Esophagus squamous epithelium (tissue), 5 donors: Measurements from ENCODE around the gene SPRY1. TPM values are rescaled to one million over a fixed set of nuclear protein-coding genes. Genes with fewer than 3 reads are reported as not detected.

Source experiments
- DNase-seq: peaks from one replicate; lab custom pipeline; 2025; lab: John Stamatoyannopoulos, UW
- H3K27ac ChIP-seq, 4 donors: fragments of 200-600 bp; sonication (generic); one replicate each; pipeline ENCODE4 v1.5.1; 2016 to 2019; ENCODE audit warnings: mild to moderate bottlenecking in 1 of 4
- H3K27me3 ChIP-seq, 4 donors: fragments of 200-600 bp; sonication (generic); 1 replicate in 3 of 4; 2 replicates in 1 of 4; pipeline versions ENCODE4 v1.5.1 to v1.6.0; 2017 to 2021; ENCODE audit warnings: antibody characterized with exemption in 1 of 4
- H3K36me3 ChIP-seq, 3 donors: fragments of 200-600 bp; sonication (generic); one replicate each; pipeline ENCODE4 v1.5.1; 2016 to 2019
- H3K4me1 ChIP-seq, 3 donors: fragments of 200-600 bp; sonication (generic); one replicate each; pipeline ENCODE4 v1.5.1; 2017 to 2019
- H3K4me3 ChIP-seq, 4 donors: fragments of 200-600 bp; sonication (generic); 1 replicate in 3 of 4; 2 replicates in 1 of 4; pipeline ENCODE4 v1.5.1; 2016 to 2019; ENCODE audit warnings: mild to moderate bottlenecking in 2 of 4, moderate library complexity in 1 of 4
- H3K9me3 ChIP-seq, 3 donors: fragments of 200-600 bp; sonication (generic); one replicate each; pipeline ENCODE4 v1.5.1; 2016 to 2019
- POLR2A ChIP-seq, 4 donors: fragments of 450-650 bp; IDR thresholded peaks; one replicate each; pipeline ENCODE4 v1.6.1; 2017; ENCODE audit warnings: antibody characterized with exemption in 4 of 4, mild to moderate bottlenecking in 4 of 4, moderate library complexity in 3 of 4
- WGBS, 2 donors: methylation state at CpG; one replicate each; pipeline ENCODE4 v1.1.5; 2018; 5-methylcytosine and 5-hydroxymethylcytosine counted together
- intact Hi-C: fragments of 100-400 bp; cut with DNase I; formaldehyde crosslinking; loops from one replicate; pipeline ENCODE4 v1.15.0; 2022
- total RNA-seq, 4 donors: library from RNA; depleted of rRNA; stranded (reverse); fragments of >200 nt; gene quantifications; one replicate each; pipeline ENCODE4 v1.1.0, GENCODE V29; 2016
- TF ChIP-seq, protein P1 (sequence below), 6 experiments: fragments of 450-650 bp in 4 of 6; fragments of 200-600 bp in 2 of 6; sonication (generic) in 2 of 6; IDR thresholded peaks; one replicate each; pipeline ENCODE4 v1.5.1; 2016 to 2019; ENCODE audit warnings: antibody characterized with exemption in 6 of 6, mild to moderate bottlenecking in 4 of 6, moderate library complexity in 4 of 6
- donor health status: DM: yes; HTN: yes; CAD: no.

The SPRY1 gene
- total RNA-seq, 4 donors from 2014 or later = 14.2 to 60.3 (median 23.2) TPM

DNA sequence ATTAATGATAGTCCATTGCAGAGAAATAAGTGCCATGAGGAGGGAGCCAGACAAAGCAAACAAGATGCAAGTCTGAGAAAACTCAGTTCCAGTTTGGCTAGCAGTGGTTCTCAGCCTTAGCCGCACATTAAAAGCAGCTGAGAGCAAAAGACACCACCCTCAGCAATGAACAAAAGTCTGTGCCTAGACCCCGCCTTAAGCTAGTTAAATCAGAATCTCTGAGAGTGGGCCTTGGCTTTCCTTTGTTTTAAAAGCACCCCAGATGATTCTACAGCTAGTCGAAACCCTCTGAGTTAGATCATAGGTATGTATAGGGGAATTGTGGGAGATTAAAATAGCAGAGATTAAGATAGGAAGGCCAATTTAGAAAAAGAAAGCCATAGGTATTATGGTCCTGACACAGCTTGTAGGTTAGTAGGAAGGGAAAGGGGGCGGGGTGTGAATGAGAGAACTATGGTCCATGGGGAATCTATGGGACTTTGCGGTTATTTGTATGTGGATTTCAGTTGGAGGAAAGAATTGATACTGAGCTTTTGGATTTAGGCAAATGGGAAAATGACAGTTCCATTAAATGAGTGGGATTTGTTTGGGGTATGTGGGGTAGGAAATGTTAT is 12.0 kb downstream of the SPRY1 start:
- Histone ChIP-seq H3K4me3 (no peak overlapping the region), H3K27ac (peak overlapping the region in 1 of 4 donors; percentile 2), H3K27me3 (no peaks in the 10 kb centered on the region), H3K4me1 (peaks cover 0 to 44% (median 0%) of the 10 kb centered on the region in 3 donors), H3K36me3 (peaks cover 0 to 8% (median 0%) of the 10 kb centered on the region in 3 donors), H3K9me3 (no peaks in the 10 kb centered on the region)
- intact Hi-C loops = no loop called here
- WGBS, 2 donors = 80 to 83% methylated on average over 5 of the region's 5 CpGs
- DNase-seq = no peak
- no peak for TF ChIP-seq POLR2A (IDR thresholded peaks at IDR 0.05)
- TF ChIP-seq, protein P1, sequence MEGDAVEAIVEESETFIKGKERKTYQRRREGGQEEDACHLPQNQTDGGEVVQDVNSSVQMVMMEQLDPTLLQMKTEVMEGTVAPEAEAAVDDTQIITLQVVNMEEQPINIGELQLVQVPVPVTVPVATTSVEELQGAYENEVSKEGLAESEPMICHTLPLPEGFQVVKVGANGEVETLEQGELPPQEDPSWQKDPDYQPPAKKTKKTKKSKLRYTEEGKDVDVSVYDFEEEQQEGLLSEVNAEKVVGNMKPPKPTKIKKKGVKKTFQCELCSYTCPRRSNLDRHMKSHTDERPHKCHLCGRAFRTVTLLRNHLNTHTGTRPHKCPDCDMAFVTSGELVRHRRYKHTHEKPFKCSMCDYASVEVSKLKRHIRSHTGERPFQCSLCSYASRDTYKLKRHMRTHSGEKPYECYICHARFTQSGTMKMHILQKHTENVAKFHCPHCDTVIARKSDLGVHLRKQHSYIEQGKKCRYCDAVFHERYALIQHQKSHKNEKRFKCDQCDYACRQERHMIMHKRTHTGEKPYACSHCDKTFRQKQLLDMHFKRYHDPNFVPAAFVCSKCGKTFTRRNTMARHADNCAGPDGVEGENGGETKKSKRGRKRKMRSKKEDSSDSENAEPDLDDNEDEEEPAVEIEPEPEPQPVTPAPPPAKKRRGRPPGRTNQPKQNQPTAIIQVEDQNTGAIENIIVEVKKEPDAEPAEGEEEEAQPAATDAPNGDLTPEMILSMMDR (IDR thresholded peaks at IDR 0.05) = no peak

DNA sequence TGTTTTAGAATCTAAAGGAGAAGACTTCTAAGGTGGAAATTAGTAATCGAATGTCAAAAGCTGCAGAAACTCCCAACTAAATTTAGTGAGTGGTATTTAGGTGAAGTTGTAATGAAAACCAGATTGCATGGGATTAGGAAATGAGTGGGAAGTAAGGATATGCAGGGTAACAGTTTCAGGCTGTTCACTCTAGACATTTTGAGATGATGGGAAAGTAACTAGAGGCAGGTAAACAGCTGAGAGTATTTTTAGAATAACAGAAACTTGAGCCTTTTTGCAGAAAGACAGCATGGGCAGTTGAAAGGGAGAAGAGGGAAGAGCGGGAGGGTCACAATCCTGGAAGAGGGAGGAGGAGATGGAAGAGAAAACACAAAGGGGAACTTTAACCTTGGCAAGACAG is 12.7 kb downstream of the SPRY1 start:
- Histone ChIP-seq H3K4me1 (peaks cover 0 to 36% (median 0%) of the 10 kb centered on the region in 3 donors), H3K27ac (peak overlapping the region in 1 of 4 donors; percentile 2), H3K27me3 (no peaks in the 10 kb centered on the region), H3K4me3 (no peak overlapping the region), H3K9me3 (no peaks in the 10 kb centered on the region), H3K36me3 (peaks cover 0 to under 1% (median 0%) of the 10 kb centered on the region in 3 donors)
- TF ChIP-seq, protein P1 (IDR thresholded peaks at IDR 0.05) = no peak
- TF ChIP-seq POLR2A (IDR thresholded peaks at IDR 0.05) = no peak
- no peak for DNase-seq
- intact Hi-C loops = no loop called here
- WGBS, 2 donors = 81 to 85% methylated on average over 2 of the region's 2 CpGs

DNA sequence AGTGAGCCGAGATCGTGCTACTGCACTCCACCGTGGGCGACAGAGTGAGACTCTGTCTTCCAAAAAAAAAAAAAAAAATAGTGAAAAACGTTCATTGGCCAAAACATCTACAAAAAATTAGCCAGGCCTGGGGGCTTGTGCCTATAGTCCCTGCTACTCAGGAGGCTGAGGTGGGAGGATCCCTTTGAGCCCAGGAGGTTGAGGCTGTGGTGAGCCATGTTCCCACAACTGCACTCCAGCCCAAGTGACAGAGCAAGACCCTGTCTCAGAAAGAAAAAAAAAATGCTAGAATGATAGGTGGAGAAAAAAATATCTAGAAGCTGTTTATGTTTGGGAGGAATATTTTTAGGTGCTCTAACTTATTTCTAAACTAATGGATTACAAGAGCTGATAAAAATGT is 14.9 kb downstream of the SPRY1 start:
- H3K27ac ChIP-seq = no peak overlapping the region
- no peaks in the 10 kb centered on the region for H3K9me3 ChIP-seq
- H3K27me3 ChIP-seq = no peaks in the 10 kb centered on the region
- 75 to 87% methylated on average over 5 of the region's 5 CpGs for WGBS, 2 donors
- peaks cover 0 to 32% (median 0%) of the 10 kb centered on the region in 3 donors for H3K4me1 ChIP-seq
- no peak for TF ChIP-seq POLR2A (IDR thresholded peaks at IDR 0.05)
- TF ChIP-seq, protein P1 (IDR thresholded peaks at IDR 0.05) = no peak
- intact Hi-C loops = no loop called here
- H3K4me3 ChIP-seq = no peak overlapping the region
- DNase-seq = no peak
- no peaks in the 10 kb centered on the region for H3K36me3 ChIP-seq

DNA sequence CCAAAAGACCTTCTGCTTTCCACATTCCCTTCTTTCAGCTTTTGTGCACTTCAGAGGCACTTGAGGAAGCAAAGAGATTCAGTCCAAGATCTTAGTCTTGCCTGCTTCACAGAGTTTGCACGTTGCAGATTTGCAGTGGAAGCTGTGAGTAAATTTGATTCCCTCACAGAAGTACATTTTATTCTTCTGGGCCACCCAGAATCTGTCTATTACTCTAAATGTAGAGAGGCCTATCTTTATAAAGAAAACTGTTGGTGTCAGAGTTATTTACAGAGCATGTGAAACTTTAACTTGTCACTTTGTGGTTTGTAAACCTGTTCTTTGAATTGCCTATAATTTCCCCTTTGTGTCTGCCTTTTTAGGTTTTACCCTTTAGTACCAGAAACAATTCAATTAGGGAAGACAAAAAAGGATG is 15.5 kb downstream of the SPRY1 start:
- TF ChIP-seq POLR2A (IDR thresholded peaks at IDR 0.05) = no peak
- TF ChIP-seq, protein P1 (IDR thresholded peaks at IDR 0.05) = no peak
- intact Hi-C loops = no loop called here
- Histone ChIP-seq H3K36me3 (no peaks in the 10 kb centered on the region), H3K27ac (no peak overlapping the region), H3K4me3 (no peak overlapping the region), H3K9me3 (no peaks in the 10 kb centered on the region), H3K27me3 (no peaks in the 10 kb centered on the region), H3K4me1 (peaks cover 0 to 30% (median 0%) of the 10 kb centered on the region in 3 donors)
- WGBS, 2 donors = 13 to 15% methylated on average over 1 of the region's 1 CpG
- DNase-seq = no peak

DNA sequence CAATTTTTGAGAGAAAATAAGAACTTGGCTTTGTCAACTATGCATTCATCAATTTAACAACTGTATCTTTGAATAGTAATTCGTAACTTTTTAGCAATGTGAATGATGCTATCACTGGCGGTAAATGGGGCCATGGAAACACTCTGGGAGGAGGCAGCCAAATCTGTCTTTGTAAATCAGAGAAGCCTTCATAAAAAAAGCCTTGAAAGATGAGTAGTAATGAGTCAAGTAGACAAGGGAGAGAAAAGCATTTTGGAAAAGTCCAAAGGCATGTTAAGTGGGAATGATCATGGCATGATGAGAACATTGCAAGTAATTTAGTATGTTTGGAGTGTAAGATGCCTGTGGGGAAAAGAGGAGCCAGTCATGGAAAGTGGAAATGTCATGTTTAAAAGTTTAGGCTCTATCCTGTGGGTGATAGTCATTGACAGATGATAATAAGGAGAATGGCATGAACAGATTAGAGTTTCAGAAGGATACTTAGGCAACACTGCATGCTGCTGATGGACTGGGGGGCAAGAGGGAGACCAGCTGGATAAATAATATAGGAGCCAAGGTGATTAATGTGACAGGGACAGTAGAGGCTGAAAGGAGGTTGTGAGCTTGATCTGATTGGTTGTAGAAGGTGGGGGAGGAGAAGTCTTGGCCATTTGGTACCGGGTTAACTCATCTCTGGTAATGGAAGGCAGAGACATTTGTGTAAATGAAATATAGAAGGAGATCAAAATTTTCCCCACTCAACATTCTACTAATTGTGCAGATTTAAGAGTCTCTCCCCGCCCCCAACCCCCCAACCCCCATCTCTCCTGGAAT is 16.3 kb downstream of the SPRY1 start:
- Histone ChIP-seq H3K36me3 (no peaks in the 10 kb centered on the region), H3K27me3 (no peaks in the 10 kb centered on the region), H3K4me1 (peaks cover 0 to 29% (median 0%) of the 10 kb centered on the region in 3 donors), H3K9me3 (no peaks in the 10 kb centered on the region), H3K27ac (no peak overlapping the region), H3K4me3 (no peak overlapping the region)
- intact Hi-C loops = no loop called here
- no peak for DNase-seq
- 78 to 85% methylated on average over 4 of the region's 4 CpGs for WGBS, 2 donors
- no peak for TF ChIP-seq POLR2A (IDR thresholded peaks at IDR 0.05)
- TF ChIP-seq, protein P1 (IDR thresholded peaks at IDR 0.05) = no peak
